Neural cell (in vitro differentiated cells): ENCODE results near the gene NTHL1. TPM values are rescaled to one million over a fixed set of nuclear protein-coding genes. Genes with fewer than 3 reads are reported as not detected.

ENCODE experiments used
- H2AFZ ChIP-seq: fragments of 200-600, 300-800 bp; sonication (generic), shearing (Covaris generic); 2 replicates; pipeline ENCODE4 v1.6.0; 2014; ENCODE audit warnings: low read depth, mild to moderate bottlenecking, antibody characterized with exemption, low read length, moderate library complexity
- H3F3A ChIP-seq: fragments of 200-600 bp; shearing (Covaris generic); 2 replicates; pipeline ENCODE4 v1.6.1; 2016; ENCODE audit warnings: mild to moderate bottlenecking, moderate library complexity, mixed read lengths, antibody characterized with exemption, low read length; ENCODE audit not compliant: insufficient read depth, poor library complexity, severe bottlenecking
- H3K27ac ChIP-seq: fragments of 200-600, 300-800 bp; sonication (generic), shearing (Covaris generic); 2 replicates; pipeline ENCODE4 v1.5.1; 2014; ENCODE audit warnings: mild to moderate bottlenecking, low read length, moderate library complexity
- H3K27me3 ChIP-seq: fragments of 300-800, 200-600 bp; sonication (generic), shearing (Covaris generic); 2 replicates; pipeline ENCODE4 v1.6.0; 2014; ENCODE audit warnings: mild to moderate bottlenecking, low read depth, low read length, moderate library complexity; ENCODE audit not compliant: insufficient read depth
- H3K36me3 ChIP-seq: fragments of 300-800, 200-600 bp; sonication (generic), shearing (Covaris generic); 2 replicates; pipeline ENCODE4 v1.5.1; 2014; ENCODE audit warnings: mild to moderate bottlenecking, antibody characterized with exemption, low read length, moderate library complexity; ENCODE audit not compliant: insufficient read depth
- H3K4me2 ChIP-seq: fragments of 300-800, 200-600 bp; sonication (generic), shearing (Covaris generic); 2 replicates; pipeline ENCODE4 v1.6.0; 2014; ENCODE audit warnings: mild to moderate bottlenecking, low read length
- H3K4me3 ChIP-seq: fragments of 300-800, 200-600 bp; sonication (generic), shearing (Covaris generic); 2 replicates; pipeline ENCODE4 v1.5.1; 2014; ENCODE audit warnings: mild to moderate bottlenecking, low read length, moderate library complexity
- H3K79me2 ChIP-seq: fragments of 200-600 bp; shearing (Covaris generic); replicated peaks from 2 replicates; pipeline ENCODE4 v1.6.0; 2014; ENCODE audit warnings: mild to moderate bottlenecking, low read length, moderate library complexity; ENCODE audit not compliant: insufficient read depth
- H3K9ac ChIP-seq: fragments of 300-800, 200-600 bp; sonication (generic), shearing (Covaris generic); 2 replicates; pipeline ENCODE4 v1.6.1; 2016; ENCODE audit warnings: mild to moderate bottlenecking, low read length, mixed read lengths
- H3K9me2 ChIP-seq: fragments of 200-600 bp; shearing (Covaris generic); 2 replicates; pipeline ENCODE4 v1.6.1; 2016; ENCODE audit warnings: mild to moderate bottlenecking, low read length, mixed read lengths; ENCODE audit not compliant: insufficient read depth
- H3K9me3 ChIP-seq: fragments of 200-600, 300-800 bp; sonication (generic), shearing (Covaris generic); 2 replicates; pipeline ENCODE4 v1.6.1; 2016; ENCODE audit warnings: mild to moderate bottlenecking, mixed run types, low read length, moderate library complexity, mixed read lengths
- H4K20me1 ChIP-seq: fragments of 200-600 bp; shearing (Covaris generic); 2 replicates; pipeline ENCODE4 v1.6.1; 2016; ENCODE audit warnings: mild to moderate bottlenecking, mixed run types; ENCODE audit not compliant: insufficient read depth
- EP300 ChIP-seq: fragments of 450-650 bp; conservative IDR thresholded peaks from 2 replicates; pipeline ENCODE4 v1.6.1; 2014; ENCODE audit warnings: antibody characterized with exemption, mild to moderate bottlenecking, moderate library complexity; ENCODE audit not compliant: poor library complexity, severe bottlenecking
- EZH2 ChIP-seq: fragments of 200-600, 300-800 bp; shearing (Covaris generic), sonication (generic); IDR thresholded peaks from 2 replicates; pipeline ENCODE4 v1.6.1; 2014; ENCODE audit warnings: antibody characterized with exemption, low read length, borderline replicate concordance, mild to moderate bottlenecking; ENCODE audit not compliant: insufficient read depth, poor library complexity, severe bottlenecking
- MXI1 ChIP-seq: fragments of 450-650 bp; conservative IDR thresholded peaks from 2 replicates; pipeline ENCODE4 v1.6.1; 2014; ENCODE audit warnings: antibody characterized with exemption, mild to moderate bottlenecking; ENCODE audit not compliant: poor library complexity, severe bottlenecking
- POLR2AphosphoS5 ChIP-seq: IDR thresholded peaks from 2 replicates; pipeline ENCODE4 v1.6.1; 2012
- RAD21 ChIP-seq: fragments of 450-650 bp; conservative IDR thresholded peaks from 2 replicates; pipeline ENCODE4 v1.6.1; 2014; ENCODE audit warnings: antibody characterized with exemption, mild to moderate bottlenecking, moderate library complexity
- SMC3 ChIP-seq: fragments of 450-650 bp; conservative IDR thresholded peaks from 2 replicates; pipeline ENCODE4 v1.6.1; 2014; ENCODE audit warnings: antibody characterized with exemption, mild to moderate bottlenecking, moderate library complexity; ENCODE audit not compliant: poor library complexity
- TAF1 ChIP-seq: IDR thresholded peaks from 2 replicates; pipeline ENCODE4 v1.6.1; 2012; ENCODE audit warnings: low read depth
- polyA plus RNA-seq: library from polyadenylated mRNA; depleted of rRNA; stranded (reverse); fragments of >200 nt; gene quantifications from 2 replicates; pipeline ENCODE4 v1.2.3, GENCODE V29; 2014
- TF ChIP-seq, protein P1 (sequence below): fragments of 450-650 bp; IDR thresholded peaks from 2 replicates; pipeline ENCODE4 v1.5.1; 2014; ENCODE audit warnings: antibody characterized with exemption, mild to moderate bottlenecking, moderate library complexity; ENCODE audit not compliant: poor library complexity, severe bottlenecking
- TF ChIP-seq, protein P2 (sequence below): IDR thresholded peaks from 2 replicates; pipeline ENCODE4 v1.6.1; 2012; ENCODE audit warnings: borderline replicate concordance

Gene NTHL1
- polyA plus RNA-seq, 1 donor from 2014 or later, result 43.1 TPM

DNA sequence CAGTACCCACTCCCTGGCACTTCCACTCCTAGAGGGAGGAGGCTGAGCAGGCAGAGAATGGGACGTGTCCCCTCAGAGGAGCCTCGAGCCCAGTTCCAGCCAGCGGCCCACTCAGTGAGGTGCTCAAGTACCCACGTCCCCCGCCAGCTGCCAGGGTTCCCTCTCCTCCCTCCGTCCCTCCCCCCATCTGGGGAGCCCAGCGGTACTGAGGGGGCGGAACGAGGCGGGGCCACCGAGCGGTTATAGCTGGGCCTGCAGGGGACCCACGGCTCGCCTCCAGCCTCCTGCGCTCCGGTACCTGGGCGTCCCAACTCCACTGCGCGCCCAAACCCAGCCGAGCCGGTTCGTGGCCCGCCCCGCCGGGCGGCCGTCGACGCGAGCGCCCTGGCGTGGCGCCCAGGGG, 28.1 kb downstream of the NTHL1 start, which contains the start of gene NPW:
Gene NPW, plus strand, starts transcription at position 268 of the 403 bp plus-strand sequence.
- TF ChIP-seq EZH2 (peak; percentile 75), POLR2AphosphoS5 (no peak)
- H4K20me1 ChIP-seq, result no peaks in the 10 kb centered on the region
- H3K27ac ChIP-seq, result no peak within 1 kb of the TSS
- no peak within 1 kb of the TSS for H3K9ac ChIP-seq
- no peak within 1 kb of the TSS for H2AFZ ChIP-seq
- H3K9me2 ChIP-seq, result no peaks in the 10 kb centered on the region
- H3K79me2 ChIP-seq, result no peaks in the 10 kb centered on the region
- H3K36me3 ChIP-seq, result no peaks in the 10 kb centered on the region
- H3K4me2 ChIP-seq, result no peak within 1 kb of the TSS
- no peaks in the 10 kb centered on the region for H3K9me3 ChIP-seq
- H3K27me3 ChIP-seq, result peaks cover 41% of the 10 kb centered on the region
- no peaks in the 10 kb centered on the region for H3F3A ChIP-seq
- peak within 1 kb of the TSS; percentile 31 for H3K4me3 ChIP-seq

DNA sequence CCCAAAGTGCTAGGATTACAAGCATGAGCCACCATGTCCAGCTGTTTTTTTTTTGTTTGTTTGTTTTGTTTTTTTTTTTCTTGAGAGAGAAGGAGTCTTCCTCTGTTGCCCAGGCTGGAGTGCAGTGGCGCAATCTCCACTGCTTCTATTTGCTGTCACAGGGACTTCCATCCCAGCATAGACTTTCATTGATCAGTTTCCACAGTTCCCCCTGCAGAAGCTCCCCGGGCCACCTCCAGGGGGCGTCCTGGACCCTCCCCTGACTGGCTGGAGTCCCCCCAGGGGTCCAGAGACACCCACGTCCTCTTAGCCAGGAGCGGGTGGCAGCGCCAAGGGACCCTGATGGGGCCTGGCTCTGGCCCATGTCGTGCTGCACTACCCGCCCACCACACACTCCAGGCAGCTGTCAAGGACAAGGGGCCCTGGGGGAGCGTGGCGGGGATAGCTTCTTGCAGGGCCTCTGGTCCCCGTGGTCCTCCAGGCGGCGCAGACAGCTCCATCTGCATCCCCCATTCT, 31.2 kb downstream of the NTHL1 start:
- no peaks in the 10 kb centered on the region for H3K9me2 ChIP-seq
- TF ChIP-seq SMC3, result no peak
- TF ChIP-seq, protein P1, sequence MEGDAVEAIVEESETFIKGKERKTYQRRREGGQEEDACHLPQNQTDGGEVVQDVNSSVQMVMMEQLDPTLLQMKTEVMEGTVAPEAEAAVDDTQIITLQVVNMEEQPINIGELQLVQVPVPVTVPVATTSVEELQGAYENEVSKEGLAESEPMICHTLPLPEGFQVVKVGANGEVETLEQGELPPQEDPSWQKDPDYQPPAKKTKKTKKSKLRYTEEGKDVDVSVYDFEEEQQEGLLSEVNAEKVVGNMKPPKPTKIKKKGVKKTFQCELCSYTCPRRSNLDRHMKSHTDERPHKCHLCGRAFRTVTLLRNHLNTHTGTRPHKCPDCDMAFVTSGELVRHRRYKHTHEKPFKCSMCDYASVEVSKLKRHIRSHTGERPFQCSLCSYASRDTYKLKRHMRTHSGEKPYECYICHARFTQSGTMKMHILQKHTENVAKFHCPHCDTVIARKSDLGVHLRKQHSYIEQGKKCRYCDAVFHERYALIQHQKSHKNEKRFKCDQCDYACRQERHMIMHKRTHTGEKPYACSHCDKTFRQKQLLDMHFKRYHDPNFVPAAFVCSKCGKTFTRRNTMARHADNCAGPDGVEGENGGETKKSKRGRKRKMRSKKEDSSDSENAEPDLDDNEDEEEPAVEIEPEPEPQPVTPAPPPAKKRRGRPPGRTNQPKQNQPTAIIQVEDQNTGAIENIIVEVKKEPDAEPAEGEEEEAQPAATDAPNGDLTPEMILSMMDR, result no peak
- no peak for TF ChIP-seq TAF1
- TF ChIP-seq MXI1, result no peak
- no peak for TF ChIP-seq RAD21
- TF ChIP-seq POLR2AphosphoS5, result no peak
- TF ChIP-seq, protein P2, sequence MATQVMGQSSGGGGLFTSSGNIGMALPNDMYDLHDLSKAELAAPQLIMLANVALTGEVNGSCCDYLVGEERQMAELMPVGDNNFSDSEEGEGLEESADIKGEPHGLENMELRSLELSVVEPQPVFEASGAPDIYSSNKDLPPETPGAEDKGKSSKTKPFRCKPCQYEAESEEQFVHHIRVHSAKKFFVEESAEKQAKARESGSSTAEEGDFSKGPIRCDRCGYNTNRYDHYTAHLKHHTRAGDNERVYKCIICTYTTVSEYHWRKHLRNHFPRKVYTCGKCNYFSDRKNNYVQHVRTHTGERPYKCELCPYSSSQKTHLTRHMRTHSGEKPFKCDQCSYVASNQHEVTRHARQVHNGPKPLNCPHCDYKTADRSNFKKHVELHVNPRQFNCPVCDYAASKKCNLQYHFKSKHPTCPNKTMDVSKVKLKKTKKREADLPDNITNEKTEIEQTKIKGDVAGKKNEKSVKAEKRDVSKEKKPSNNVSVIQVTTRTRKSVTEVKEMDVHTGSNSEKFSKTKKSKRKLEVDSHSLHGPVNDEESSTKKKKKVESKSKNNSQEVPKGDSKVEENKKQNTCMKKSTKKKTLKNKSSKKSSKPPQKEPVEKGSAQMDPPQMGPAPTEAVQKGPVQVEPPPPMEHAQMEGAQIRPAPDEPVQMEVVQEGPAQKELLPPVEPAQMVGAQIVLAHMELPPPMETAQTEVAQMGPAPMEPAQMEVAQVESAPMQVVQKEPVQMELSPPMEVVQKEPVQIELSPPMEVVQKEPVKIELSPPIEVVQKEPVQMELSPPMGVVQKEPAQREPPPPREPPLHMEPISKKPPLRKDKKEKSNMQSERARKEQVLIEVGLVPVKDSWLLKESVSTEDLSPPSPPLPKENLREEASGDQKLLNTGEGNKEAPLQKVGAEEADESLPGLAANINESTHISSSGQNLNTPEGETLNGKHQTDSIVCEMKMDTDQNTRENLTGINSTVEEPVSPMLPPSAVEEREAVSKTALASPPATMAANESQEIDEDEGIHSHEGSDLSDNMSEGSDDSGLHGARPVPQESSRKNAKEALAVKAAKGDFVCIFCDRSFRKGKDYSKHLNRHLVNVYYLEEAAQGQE, result no peak
- no peak for TF ChIP-seq EZH2
- no peak for TF ChIP-seq EP300
- H3K27ac ChIP-seq, result no peak overlapping the region
- no peaks in the 10 kb centered on the region for H3K79me2 ChIP-seq
- no peak overlapping the region for H3K4me2 ChIP-seq
- no peaks in the 10 kb centered on the region for H3K36me3 ChIP-seq
- no peak overlapping the region for H3K9ac ChIP-seq
- H2AFZ ChIP-seq, result no peak overlapping the region
- H3K27me3 ChIP-seq, result peaks cover 35% of the 10 kb centered on the region
- no peaks in the 10 kb centered on the region for H3K9me3 ChIP-seq
- H3K4me3 ChIP-seq, result no peak overlapping the region
- no peaks in the 10 kb centered on the region for H3F3A ChIP-seq
- no peaks in the 10 kb centered on the region for H4K20me1 ChIP-seq

DNA sequence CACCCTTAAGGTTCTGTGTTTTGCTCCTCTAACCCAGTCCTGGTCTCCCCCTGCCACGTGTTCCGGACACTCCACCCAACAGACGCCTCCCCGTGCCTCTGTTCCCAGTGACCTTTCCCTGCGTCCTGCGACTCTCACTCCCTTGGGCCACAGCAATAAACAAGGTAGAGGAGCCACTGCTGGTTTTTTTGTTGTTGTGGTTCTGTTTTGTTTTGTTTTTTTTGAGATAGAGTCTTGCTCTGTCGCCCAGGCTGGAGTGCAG, 31.8 kb downstream of the NTHL1 start:
- H3F3A ChIP-seq, result no peaks in the 10 kb centered on the region
- no peak overlapping the region for H3K4me3 ChIP-seq
- no peak overlapping the region for H3K9ac ChIP-seq
- TF ChIP-seq, protein P2, result no peak
- no peak for TF ChIP-seq TAF1
- no peak overlapping the region for H3K27ac ChIP-seq
- no peaks in the 10 kb centered on the region for H3K9me3 ChIP-seq
- H3K36me3 ChIP-seq, result no peaks in the 10 kb centered on the region
- peaks cover 32% of the 10 kb centered on the region for H3K27me3 ChIP-seq
- H2AFZ ChIP-seq, result no peak overlapping the region
- H3K9me2 ChIP-seq, result no peaks in the 10 kb centered on the region
- no peaks in the 10 kb centered on the region for H3K79me2 ChIP-seq
- H4K20me1 ChIP-seq, result no peaks in the 10 kb centered on the region
- no peak overlapping the region for H3K4me2 ChIP-seq
